ENCODE data around the gene KCTD5.

KCTD5 gene

DNA sequence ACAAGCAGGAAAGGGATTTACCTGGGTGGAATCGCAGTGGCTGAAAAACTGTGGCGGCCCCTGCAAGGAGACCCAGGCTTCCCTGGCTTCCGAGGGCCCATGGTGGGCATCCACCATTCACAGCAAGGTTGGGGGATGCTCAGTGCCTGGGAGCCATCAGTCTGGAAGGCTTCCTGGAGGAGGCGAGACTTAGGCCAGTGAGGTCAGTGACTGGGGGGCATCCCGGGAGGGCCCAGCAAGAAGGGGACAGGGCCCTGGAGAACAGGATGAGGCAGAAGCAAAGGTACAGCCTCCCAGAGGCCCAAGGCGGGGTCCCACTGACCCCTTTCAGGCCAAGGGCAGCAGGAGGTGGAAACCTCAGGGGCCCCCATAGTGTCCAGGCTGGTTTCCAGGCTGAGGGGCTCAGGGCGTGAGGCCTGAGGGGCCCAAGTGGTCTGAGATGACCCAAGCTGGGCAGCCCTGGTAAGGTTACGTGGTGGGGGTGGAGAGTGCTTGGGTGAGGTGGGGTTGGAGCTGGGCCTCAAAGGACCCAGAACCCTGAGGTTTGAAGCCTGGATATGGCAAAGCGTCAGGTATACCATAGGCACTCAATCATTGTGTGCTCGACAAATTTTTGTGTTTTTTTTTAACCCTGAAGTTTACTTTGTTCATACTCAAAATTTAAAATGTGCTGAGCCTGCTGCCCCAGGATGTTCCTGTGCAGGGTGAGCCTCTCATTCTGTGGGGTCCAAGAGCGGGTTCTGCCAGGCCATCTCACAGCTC is 54.3 kb downstream of the KCTD5 start (continued):
- TF ChIP-seq, protein P1, sequence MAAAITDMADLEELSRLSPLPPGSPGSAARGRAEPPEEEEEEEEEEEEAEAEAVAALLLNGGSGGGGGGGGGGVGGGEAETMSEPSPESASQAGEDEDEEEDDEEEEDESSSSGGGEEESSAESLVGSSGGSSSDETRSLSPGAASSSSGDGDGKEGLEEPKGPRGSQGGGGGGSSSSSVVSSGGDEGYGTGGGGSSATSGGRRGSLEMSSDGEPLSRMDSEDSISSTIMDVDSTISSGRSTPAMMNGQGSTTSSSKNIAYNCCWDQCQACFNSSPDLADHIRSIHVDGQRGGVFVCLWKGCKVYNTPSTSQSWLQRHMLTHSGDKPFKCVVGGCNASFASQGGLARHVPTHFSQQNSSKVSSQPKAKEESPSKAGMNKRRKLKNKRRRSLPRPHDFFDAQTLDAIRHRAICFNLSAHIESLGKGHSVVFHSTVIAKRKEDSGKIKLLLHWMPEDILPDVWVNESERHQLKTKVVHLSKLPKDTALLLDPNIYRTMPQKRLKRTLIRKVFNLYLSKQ (tag by site-specific recombination; IDR thresholded peaks at IDR 0.05; ENCODE audit: borderline replicate concordance): no peak
- TF ChIP-seq ZNF223 (tag by site-specific recombination; IDR thresholded peaks at IDR 0.05): no peak

DNA sequence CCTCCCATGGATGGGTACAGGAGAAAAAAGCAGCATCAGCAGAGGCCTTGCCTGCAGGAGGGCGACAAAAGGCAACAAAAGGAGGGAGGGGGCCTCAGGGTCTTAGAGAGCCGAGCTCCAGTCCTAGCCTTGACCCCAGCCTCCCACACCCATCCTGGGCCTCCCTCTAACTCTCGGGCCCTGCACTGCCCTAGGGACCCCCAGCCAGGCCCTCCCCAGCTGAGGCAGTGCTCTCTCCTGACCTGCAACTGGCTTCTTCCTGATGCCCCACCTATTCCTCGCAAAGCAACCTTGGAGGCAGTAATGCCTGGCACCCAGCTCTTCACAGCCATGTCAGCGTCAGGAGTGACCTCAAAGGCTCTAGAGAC is 54.9 kb downstream of the KCTD5 start:
- ChIA-PET POLR2A (no interaction called here), CTCF (interaction anchor here (1.2 kb wide), 1 partner anchor 102 kb away, joined by 6 read pairs; no protein-coding TSS in a partner anchor)
- TF ChIP-seq GLIS1 (tag by site-specific recombination; IDR thresholded peaks at IDR 0.05): peak; percentile 78
- TF ChIP-seq, protein P2, sequence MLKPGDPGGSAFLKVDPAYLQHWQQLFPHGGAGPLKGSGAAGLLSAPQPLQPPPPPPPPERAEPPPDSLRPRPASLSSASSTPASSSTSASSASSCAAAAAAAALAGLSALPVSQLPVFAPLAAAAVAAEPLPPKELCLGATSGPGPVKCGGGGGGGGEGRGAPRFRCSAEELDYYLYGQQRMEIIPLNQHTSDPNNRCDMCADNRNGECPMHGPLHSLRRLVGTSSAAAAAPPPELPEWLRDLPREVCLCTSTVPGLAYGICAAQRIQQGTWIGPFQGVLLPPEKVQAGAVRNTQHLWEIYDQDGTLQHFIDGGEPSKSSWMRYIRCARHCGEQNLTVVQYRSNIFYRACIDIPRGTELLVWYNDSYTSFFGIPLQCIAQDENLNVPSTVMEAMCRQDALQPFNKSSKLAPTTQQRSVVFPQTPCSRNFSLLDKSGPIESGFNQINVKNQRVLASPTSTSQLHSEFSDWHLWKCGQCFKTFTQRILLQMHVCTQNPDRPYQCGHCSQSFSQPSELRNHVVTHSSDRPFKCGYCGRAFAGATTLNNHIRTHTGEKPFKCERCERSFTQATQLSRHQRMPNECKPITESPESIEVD (tag by site-specific recombination; IDR thresholded peaks at IDR 0.05): no peak
- TF ChIP-seq ZNF560 (tag by site-specific recombination; IDR thresholded peaks at IDR 0.05; ENCODE audit: borderline replicate concordance): no peak
- no peak for TF ChIP-seq ZNF629 (tag by site-specific recombination; IDR thresholded peaks at IDR 0.05)
- Histone ChIP-seq H3K4me1 (ENCODE audit: control insufficient read depth, insufficient read depth, low read length) (no peaks in the 10 kb centered on the region), H3K9me3 (ENCODE audit: control insufficient read depth, insufficient read depth, low read depth, low read length) (no peaks in the 10 kb centered on the region), H3K36me3 (ENCODE audit: control insufficient read depth in 2 of 2, insufficient read depth in 1 of 2, low read length in 2 of 2) (no peaks in the 10 kb centered on the region), H3K27ac (ENCODE audit: extremely low read depth, low read depth, low read length) (no peak overlapping the region), H3K4me3 (ENCODE audit: low read depth, low read length) (no peak overlapping the region)

DNA sequence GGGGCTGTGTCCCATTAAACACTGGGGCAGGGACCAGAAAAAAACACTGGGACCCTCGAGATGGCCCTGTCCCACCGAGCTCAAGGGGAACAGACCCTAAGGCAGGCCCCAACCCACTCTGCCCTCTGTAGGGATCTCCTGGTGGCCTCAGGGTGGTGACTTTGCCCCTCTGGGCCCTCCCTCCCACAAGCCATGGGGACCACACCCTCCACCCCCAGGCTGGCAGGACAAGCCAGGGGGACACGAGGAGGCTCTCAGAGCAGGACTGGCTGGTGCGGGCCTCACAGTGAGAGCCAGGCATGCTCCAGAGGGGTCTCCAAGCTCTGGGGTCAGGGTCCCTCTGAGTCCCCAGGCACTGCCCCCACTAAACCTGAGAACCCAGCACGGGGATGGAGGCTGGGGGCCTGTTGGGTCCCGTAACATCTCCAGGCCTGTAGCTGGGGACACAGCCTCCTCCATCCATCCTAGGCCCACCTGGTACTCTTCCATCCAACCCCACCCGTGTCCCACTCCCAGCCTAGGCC is 55.6 kb downstream of the KCTD5 start:
- Histone ChIP-seq H3K4me1 (ENCODE audit: control insufficient read depth, insufficient read depth, low read length) (no peaks in the 10 kb centered on the region), H3K36me3 (ENCODE audit: control insufficient read depth in 2 of 2, insufficient read depth in 1 of 2, low read length in 2 of 2) (no peaks in the 10 kb centered on the region)
- CTCF ChIA-PET: no interaction called here
- TF ChIP-seq ZNF16 (tag by site-specific recombination; IDR thresholded peaks at IDR 0.05; ENCODE audit: low read depth): no peak
- TF ChIP-seq ZNF26 (tag by site-specific recombination; IDR thresholded peaks at IDR 0.05): no peak
- TF ChIP-seq, protein P3, sequence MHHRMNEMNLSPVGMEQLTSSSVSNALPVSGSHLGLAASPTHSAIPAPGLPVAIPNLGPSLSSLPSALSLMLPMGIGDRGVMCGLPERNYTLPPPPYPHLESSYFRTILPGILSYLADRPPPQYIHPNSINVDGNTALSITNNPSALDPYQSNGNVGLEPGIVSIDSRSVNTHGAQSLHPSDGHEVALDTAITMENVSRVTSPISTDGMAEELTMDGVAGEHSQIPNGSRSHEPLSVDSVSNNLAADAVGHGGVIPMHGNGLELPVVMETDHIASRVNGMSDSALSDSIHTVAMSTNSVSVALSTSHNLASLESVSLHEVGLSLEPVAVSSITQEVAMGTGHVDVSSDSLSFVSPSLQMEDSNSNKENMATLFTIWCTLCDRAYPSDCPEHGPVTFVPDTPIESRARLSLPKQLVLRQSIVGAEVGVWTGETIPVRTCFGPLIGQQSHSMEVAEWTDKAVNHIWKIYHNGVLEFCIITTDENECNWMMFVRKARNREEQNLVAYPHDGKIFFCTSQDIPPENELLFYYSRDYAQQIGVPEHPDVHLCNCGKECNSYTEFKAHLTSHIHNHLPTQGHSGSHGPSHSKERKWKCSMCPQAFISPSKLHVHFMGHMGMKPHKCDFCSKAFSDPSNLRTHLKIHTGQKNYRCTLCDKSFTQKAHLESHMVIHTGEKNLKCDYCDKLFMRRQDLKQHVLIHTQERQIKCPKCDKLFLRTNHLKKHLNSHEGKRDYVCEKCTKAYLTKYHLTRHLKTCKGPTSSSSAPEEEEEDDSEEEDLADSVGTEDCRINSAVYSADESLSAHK (tag by site-specific recombination; IDR thresholded peaks at IDR 0.05): no peak
- no peak for TF ChIP-seq ZNF677 (tag by site-specific recombination; IDR thresholded peaks at IDR 0.05)
- no peak for TF ChIP-seq KLF10 (tag by site-specific recombination; IDR thresholded peaks at IDR 0.05)
- TF ChIP-seq ZBTB7A (tag by site-specific recombination; IDR thresholded peaks at IDR 0.05; ENCODE audit: low read depth): no peak
- TF ChIP-seq GLIS2 (tag by site-specific recombination; IDR thresholded peaks at IDR 0.05): peak; percentile 37; the same call in 1 of the 2 replicates
- TF ChIP-seq ZNF292 (tag by site-specific recombination; IDR thresholded peaks at IDR 0.05; ENCODE audit: borderline replicate concordance, low read depth): no peak
- TF ChIP-seq KLF9 (tag by site-specific recombination; IDR thresholded peaks at IDR 0.05; ENCODE audit: low read depth): no peak
- TF ChIP-seq, protein P4, sequence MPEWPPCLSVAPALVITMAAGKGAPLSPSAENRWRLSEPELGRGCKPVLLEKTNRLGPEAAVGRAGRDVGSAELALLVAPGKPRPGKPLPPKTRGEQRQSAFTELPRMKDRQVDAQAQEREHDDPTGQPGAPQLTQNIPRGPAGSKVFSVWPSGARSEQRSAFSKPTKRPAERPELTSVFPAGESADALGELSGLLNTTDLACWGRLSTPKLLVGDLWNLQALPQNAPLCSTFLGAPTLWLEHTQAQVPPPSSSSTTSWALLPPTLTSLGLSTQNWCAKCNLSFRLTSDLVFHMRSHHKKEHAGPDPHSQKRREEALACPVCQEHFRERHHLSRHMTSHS (tag by site-specific recombination; IDR thresholded peaks at IDR 0.05): no peak
- peak; percentile 52 for TF ChIP-seq GLIS1 (tag by site-specific recombination; IDR thresholded peaks at IDR 0.05)
- TF ChIP-seq, protein P5, sequence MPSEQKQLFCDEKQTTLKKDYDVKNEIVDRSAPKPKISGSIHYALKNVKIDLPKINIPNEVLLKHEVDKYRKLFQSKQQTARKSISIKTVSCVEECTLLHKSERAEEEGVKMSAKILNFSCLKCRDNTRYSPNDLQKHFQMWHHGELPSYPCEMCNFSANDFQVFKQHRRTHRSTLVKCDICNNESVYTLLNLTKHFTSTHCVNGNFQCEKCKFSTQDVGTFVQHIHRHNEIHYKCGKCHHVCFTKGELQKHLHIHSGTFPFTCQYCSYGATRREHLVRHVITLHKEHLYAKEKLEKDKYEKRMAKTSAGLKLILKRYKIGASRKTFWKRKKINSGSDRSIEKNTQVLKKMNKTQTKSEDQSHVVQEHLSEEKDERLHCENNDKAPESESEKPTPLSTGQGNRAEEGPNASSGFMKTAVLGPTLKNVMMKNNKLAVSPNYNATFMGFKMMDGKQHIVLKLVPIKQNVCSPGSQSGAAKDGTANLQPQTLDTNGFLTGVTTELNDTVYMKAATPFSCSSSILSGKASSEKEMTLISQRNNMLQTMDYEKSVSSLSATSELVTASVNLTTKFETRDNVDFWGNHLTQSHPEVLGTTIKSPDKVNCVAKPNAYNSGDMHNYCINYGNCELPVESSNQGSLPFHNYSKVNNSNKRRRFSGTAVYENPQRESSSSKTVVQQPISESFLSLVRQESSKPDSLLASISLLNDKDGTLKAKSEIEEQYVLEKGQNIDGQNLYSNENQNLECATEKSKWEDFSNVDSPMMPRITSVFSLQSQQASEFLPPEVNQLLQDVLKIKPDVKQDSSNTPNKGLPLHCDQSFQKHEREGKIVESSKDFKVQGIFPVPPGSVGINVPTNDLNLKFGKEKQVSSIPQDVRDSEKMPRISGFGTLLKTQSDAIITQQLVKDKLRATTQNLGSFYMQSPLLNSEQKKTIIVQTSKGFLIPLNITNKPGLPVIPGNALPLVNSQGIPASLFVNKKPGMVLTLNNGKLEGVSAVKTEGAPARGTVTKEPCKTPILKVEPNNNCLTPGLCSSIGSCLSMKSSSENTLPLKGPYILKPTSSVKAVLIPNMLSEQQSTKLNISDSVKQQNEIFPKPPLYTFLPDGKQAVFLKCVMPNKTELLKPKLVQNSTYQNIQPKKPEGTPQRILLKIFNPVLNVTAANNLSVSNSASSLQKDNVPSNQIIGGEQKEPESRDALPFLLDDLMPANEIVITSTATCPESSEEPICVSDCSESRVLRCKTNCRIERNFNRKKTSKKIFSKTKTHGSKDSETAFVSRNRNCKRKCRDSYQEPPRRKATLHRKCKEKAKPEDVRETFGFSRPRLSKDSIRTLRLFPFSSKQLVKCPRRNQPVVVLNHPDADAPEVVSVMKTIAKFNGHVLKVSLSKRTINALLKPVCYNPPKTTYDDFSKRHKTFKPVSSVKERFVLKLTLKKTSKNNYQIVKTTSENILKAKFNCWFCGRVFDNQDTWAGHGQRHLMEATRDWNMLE (tag by site-specific recombination; conservative IDR thresholded peaks at IDR 0.05; ENCODE audit: low read depth): no peak
- TF ChIP-seq ZNF521 (tag by site-specific recombination; IDR thresholded peaks at IDR 0.05): no peak

More for the DNA sequence above, 55.6 kb downstream of the KCTD5 start:
- POLR2A ChIA-PET: no interaction called here
- Histone ChIP-seq H3K9me3 (ENCODE audit: control insufficient read depth, insufficient read depth, low read depth, low read length) (no peaks in the 10 kb centered on the region), H3K4me3 (ENCODE audit: low read depth, low read length) (no peak overlapping the region), H3K27ac (ENCODE audit: extremely low read depth, low read depth, low read length) (no peak overlapping the region)
